Measurements from ENCODE around the gene GANC.

- TF ChIP-seq CTCF (conservative IDR thresholded peaks at IDR 0.05 in 1 of 2, IDR thresholded peaks at IDR 0.05 in 1 of 2; ENCODE audit: extremely low read depth in 1 of 2, insufficient read depth in 1 of 2, low read depth in 1 of 2, low read length in 2 of 2) (peak; percentile 60 to 86), EZH2 (IDR thresholded peaks at IDR 0.05; ENCODE audit: borderline replicate concordance, low read length) (no peak)
Observed at GRCh38 chr15:42385206-42385979, 112.4 kb downstream of the GANC start.

Measured in mammary epithelial cell (primary cell).